CD14-positive monocyte (primary cell): ENCODE results near the gene PLXNB1. TPM values are rescaled to one million over a fixed set of nuclear protein-coding genes. Genes with fewer than 3 reads are reported as not detected.

Source experiments
- DNase-seq, 3 donors: peaks; one replicate each; pipeline ENCODE4 v3.0.0-alpha.2; 2011 to 2022
- H2AFZ ChIP-seq: 2 replicates; pipeline ENCODE4 v1.6.0; 2012; ENCODE audit warnings: mild to moderate bottlenecking, low read depth, low read length, inconsistent platforms; ENCODE audit not compliant: insufficient read depth, poor library complexity, severe bottlenecking
- H3K27ac ChIP-seq, 2 donors: 1 replicate in 1 of 2; 2 replicates in 1 of 2; pipeline ENCODE4 v1.5.1; 2012 to 2013; ENCODE audit warnings: low read length in 2 of 2, control low read depth in 1 of 2, inconsistent platforms in 1 of 2, low read depth in 1 of 2, mild to moderate bottlenecking in 1 of 2
- H3K27me3 ChIP-seq, 2 donors: one replicate each; pipeline versions ENCODE4 v1.6.0 to v1.6.1; 2011 to 2013; ENCODE audit warnings: low read length in 2 of 2; ENCODE audit not compliant: control insufficient read depth in 2 of 2, insufficient read depth in 2 of 2
- H3K36me3 ChIP-seq, 2 donors: replicated peaks in 1 of 2; 1 replicate in 1 of 2; 2 replicates in 1 of 2; pipeline versions ENCODE4 v1.5.1 to v1.6.1; 2012 to 2013; ENCODE audit warnings: low read length in 2 of 2, control low read depth in 1 of 2, inconsistent platforms in 1 of 2, mild to moderate bottlenecking in 1 of 2; ENCODE audit not compliant: insufficient read depth in 2 of 2, control insufficient read depth in 1 of 2
- H3K4me1 ChIP-seq, 2 donors: 1 replicate in 1 of 2; 2 replicates in 1 of 2; pipeline versions ENCODE4 v1.5.1 to v1.6.1; 2012 to 2013; ENCODE audit warnings: low read length in 2 of 2, control low read depth in 1 of 2, inconsistent platforms in 1 of 2, mild to moderate bottlenecking in 1 of 2, moderate library complexity in 1 of 2; ENCODE audit not compliant: insufficient read depth in 2 of 2, control insufficient read depth in 1 of 2
- H3K4me2 ChIP-seq: replicated peaks from 2 replicates; pipeline ENCODE3; 2012; ENCODE audit warnings: low read length, moderate library complexity, mild to moderate bottlenecking; ENCODE audit not compliant: poor library complexity, severe bottlenecking; ENCODE audit errors: extremely low read depth
- H3K4me3 ChIP-seq, 3 experiments: fragments of 200-600 bp in 1 of 3; sonication (generic) in 1 of 3; replicated peaks in 1 of 3; 1 replicate in 2 of 3; 2 replicates in 1 of 3; pipeline ENCODE4 v1.5.1; 2011 to 2013; ENCODE audit warnings: low read length in 3 of 3, mild to moderate bottlenecking in 3 of 3, control low read depth in 2 of 3, low read depth in 2 of 3, inconsistent platforms in 1 of 3, moderate library complexity in 1 of 3
- H3K79me2 ChIP-seq: 2 replicates; pipeline ENCODE4 v1.6.0; 2012; ENCODE audit warnings: mild to moderate bottlenecking, control low read depth, inconsistent platforms, low read length, moderate library complexity; ENCODE audit not compliant: insufficient read depth
- H3K9ac ChIP-seq: 2 replicates; pipeline ENCODE4 v1.6.0; 2017; ENCODE audit warnings: low read length, mild to moderate bottlenecking; ENCODE audit not compliant: insufficient read depth, poor library complexity, severe bottlenecking
- H3K9me3 ChIP-seq, 2 donors: replicated peaks in 1 of 2; 1 replicate in 1 of 2; 2 replicates in 1 of 2; pipeline versions ENCODE4 v1.5.1 to v1.6.1; 2012 to 2013; ENCODE audit warnings: low read length in 2 of 2, control low read depth in 1 of 2; ENCODE audit not compliant: control insufficient read depth in 1 of 2, insufficient read depth in 1 of 2
- H4K20me1 ChIP-seq: 2 replicates; pipeline ENCODE4 v1.6.0; 2012; ENCODE audit warnings: mild to moderate bottlenecking, low read length, control low read depth, moderate library complexity; ENCODE audit not compliant: insufficient read depth
- H3K27ac Mint-ChIP-seq, 7 donors: one replicate each; pipeline ENCODE4 v1.8.0; 2020; ENCODE audit warnings: mild to moderate bottlenecking in 7 of 7, mixed read lengths in 7 of 7, moderate library complexity in 6 of 7, inconsistent platforms in 2 of 7
- H3K27me3 Mint-ChIP-seq, 3 donors: one replicate each; pipeline ENCODE4 v1.8.0; 2021 to 2022; ENCODE audit warnings: low read depth in 3 of 3, mild to moderate bottlenecking in 3 of 3, mixed read lengths in 3 of 3, moderate library complexity in 3 of 3, inconsistent platforms in 1 of 3
- H3K36me3 Mint-ChIP-seq, 2 donors: one replicate each; pipeline ENCODE4 v1.8.0; 2020; ENCODE audit warnings: mixed read lengths in 2 of 2, inconsistent platforms in 1 of 2, mild to moderate bottlenecking in 1 of 2
- H3K4me1 Mint-ChIP-seq: one replicate; pipeline ENCODE4 v1.8.0; 2020; ENCODE audit warnings: mild to moderate bottlenecking, mixed read lengths
- H3K4me3 Mint-ChIP-seq, 2 donors: one replicate each; pipeline ENCODE4 v1.8.0; 2020; ENCODE audit warnings: mild to moderate bottlenecking in 2 of 2, mixed read lengths in 2 of 2, moderate library complexity in 1 of 2
- H3K9me3 Mint-ChIP-seq, 7 donors: one replicate each; pipeline ENCODE4 v1.8.0; 2020 to 2022; ENCODE audit warnings: mixed read lengths in 7 of 7, mild to moderate bottlenecking in 6 of 7, moderate library complexity in 6 of 7, inconsistent platforms in 2 of 7
- CTCF ChIP-seq: fragments of 200-600 bp; IDR thresholded peaks from one replicate; pipeline ENCODE4 v1.8.0; 2022; ENCODE audit warnings: antibody characterized with exemption, mild to moderate bottlenecking
- WGBS: methylation state at CpG from one replicate; pipeline ENCODE4 v1.1.5; 2013; ENCODE audit warnings: missing lambda C conversion rate; ENCODE audit not compliant: insufficient coverage; 5-methylcytosine and 5-hydroxymethylcytosine counted together
- intact Hi-C, 2 donors: fragments of 100-400 bp; cut with micrococcal nuclease; formaldehyde crosslinking; loops; one replicate each; pipeline versions ENCODE4 v1.15.0 to v1.15.1; 2023
- polyA plus RNA-seq, 3 donors: library from polyadenylated mRNA; depleted of rRNA in 1 of 3; unstranded in 2 of 3; stranded (reverse) in 1 of 3; fragments of 300-500 nt in 2 of 3; fragments of >200 nt in 1 of 3; fragmentation: Illumina TruSeq in 2 of 3; gene quantifications; 1 replicate in 2 of 3; 2 replicates in 1 of 3; pipeline ENCODE4 v1.2.3, GENCODE V29; 2012 to 2021

The PLXNB1 gene
- polyA plus RNA-seq, 3 donors: 0.14 to 4.3 TPM; not detected in 1

DNA sequence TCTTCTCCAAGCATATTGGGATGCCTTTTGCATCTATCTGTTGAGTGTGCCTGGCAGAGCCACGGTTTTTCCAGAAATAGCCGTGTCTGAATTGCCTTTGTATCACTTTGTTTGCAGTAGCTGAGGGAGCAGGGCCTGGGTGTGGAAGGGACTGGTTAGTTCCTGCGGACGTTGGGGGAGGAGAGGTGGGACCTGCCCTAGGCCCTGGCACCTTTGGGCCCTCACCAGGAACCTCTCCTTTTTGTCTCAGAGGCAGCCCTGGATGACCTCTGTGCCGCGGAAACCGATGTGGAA lies 35.3 kb upstream of the PLXNB1 start:
- 76% methylated on average over 6 of the region's 7 CpGs for WGBS
- Histone ChIP-seq H3K27me3 (no peaks in the 10 kb centered on the region), H3K4me2 (peak overlapping the region; percentile 40), H3K4me1 (peaks cover 45% of the 10 kb centered on the region in 2 donors), H3K9me3 (no peaks in the 10 kb centered on the region), H3K36me3 (peaks cover 45 to 56% of the 10 kb centered on the region in 2 donors), H3K9ac (peak overlapping the region; percentile 99), H3K27ac (peak overlapping the region; percentile 97 to 100), H3K79me2 (peaks cover 44% of the 10 kb centered on the region), H4K20me1 (peaks cover 11% of the 10 kb centered on the region), H2AFZ (peak overlapping the region; percentile 15), H3K4me3 (peak overlapping the region in 1 of 3 experiments; percentile 4)
- Mint-ChIP-seq H3K27me3 (peaks cover 0 to 2% (median 0%) of the 10 kb centered on the region in 3 donors), H3K9me3 (no peaks in the 10 kb centered on the region), H3K27ac (peak overlapping the region; percentile 100), H3K4me3 (peak overlapping the region; percentile 21 to 86), H3K36me3 (peaks cover 36 to 62% of the 10 kb centered on the region in 2 donors), H3K4me1 (peaks cover 44% of the 10 kb centered on the region)
- intact Hi-C loops: loop anchor here (1.0 to 10.0 kb wide), 5 partner anchors 82 to 220 kb away; partner anchors contain the start of genes SLC26A6 (in 2 of the 2), NCKIPSD (in 1 of the 2) and UQCRC1 (in 1 of the 2)
- TF ChIP-seq CTCF: peak; percentile 83
- DNase-seq: no peak

DNA sequence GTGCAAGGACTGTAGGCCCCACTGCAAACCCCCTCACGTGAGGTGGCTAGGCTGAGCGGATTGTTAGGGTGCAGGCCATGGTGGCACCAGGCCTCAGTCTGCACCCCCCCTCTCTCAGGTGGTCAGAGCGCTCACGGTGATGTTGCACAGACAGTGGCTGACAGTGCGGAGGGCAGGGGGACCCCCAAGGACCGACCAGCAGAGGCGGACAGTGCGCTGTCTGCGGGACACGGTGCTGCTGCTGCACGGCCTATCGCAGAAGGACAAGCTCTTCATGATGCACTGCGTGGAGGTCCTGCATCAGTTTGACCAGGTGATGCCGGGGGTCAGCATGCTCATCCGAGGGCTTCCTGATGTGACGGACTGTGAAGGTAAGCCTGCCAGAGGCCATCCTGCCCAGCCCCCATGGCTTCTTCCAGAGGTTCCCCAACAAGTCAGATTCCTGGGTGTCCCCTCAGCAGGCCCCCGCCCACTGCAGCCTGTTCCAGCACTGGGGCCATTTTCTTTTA lies 34.9 kb upstream of the PLXNB1 start:
- peak overlapping the region in 1 of 3 experiments; percentile 4 for H3K4me3 ChIP-seq
- H3K79me2 ChIP-seq: peaks cover 39% of the 10 kb centered on the region
- peaks cover 46 to 56% of the 10 kb centered on the region in 2 donors for H3K36me3 ChIP-seq
- no peaks in the 10 kb centered on the region for H3K9me3 ChIP-seq
- H3K27ac ChIP-seq: peak overlapping the region; percentile 97 to 100
- peaks cover 36 to 62% of the 10 kb centered on the region in 2 donors for H3K36me3 Mint-ChIP-seq
- peaks cover 41% of the 10 kb centered on the region in 2 donors for H3K4me1 ChIP-seq
- peaks cover 40% of the 10 kb centered on the region for H3K4me1 Mint-ChIP-seq
- H3K27ac Mint-ChIP-seq: peak overlapping the region; percentile 100
- H3K9ac ChIP-seq: peak overlapping the region; percentile 99
- H3K4me3 Mint-ChIP-seq: no peak overlapping the region
- intact Hi-C loops: loop anchor here (1.0 to 10.0 kb wide), 5 partner anchors 83 to 220 kb away; partner anchors contain the start of genes SLC26A6 (in 2 of the 2), NCKIPSD (in 1 of the 2) and UQCRC1 (in 1 of the 2)
- peaks cover 0 to 2% (median 0%) of the 10 kb centered on the region in 3 donors for H3K27me3 Mint-ChIP-seq
- no peak for TF ChIP-seq CTCF
- H3K4me2 ChIP-seq: peak overlapping the region; percentile 40
- H3K27me3 ChIP-seq: no peaks in the 10 kb centered on the region
- no peaks in the 10 kb centered on the region for H3K9me3 Mint-ChIP-seq
- WGBS: 96% methylated on average over 17 of the region's 17 CpGs
- H2AFZ ChIP-seq: no peak overlapping the region
- no peak for DNase-seq
- H4K20me1 ChIP-seq: peaks cover 11% of the 10 kb centered on the region
